ENCODE measurements around the gene SELENOV.

The SELENOV gene

DNA sequence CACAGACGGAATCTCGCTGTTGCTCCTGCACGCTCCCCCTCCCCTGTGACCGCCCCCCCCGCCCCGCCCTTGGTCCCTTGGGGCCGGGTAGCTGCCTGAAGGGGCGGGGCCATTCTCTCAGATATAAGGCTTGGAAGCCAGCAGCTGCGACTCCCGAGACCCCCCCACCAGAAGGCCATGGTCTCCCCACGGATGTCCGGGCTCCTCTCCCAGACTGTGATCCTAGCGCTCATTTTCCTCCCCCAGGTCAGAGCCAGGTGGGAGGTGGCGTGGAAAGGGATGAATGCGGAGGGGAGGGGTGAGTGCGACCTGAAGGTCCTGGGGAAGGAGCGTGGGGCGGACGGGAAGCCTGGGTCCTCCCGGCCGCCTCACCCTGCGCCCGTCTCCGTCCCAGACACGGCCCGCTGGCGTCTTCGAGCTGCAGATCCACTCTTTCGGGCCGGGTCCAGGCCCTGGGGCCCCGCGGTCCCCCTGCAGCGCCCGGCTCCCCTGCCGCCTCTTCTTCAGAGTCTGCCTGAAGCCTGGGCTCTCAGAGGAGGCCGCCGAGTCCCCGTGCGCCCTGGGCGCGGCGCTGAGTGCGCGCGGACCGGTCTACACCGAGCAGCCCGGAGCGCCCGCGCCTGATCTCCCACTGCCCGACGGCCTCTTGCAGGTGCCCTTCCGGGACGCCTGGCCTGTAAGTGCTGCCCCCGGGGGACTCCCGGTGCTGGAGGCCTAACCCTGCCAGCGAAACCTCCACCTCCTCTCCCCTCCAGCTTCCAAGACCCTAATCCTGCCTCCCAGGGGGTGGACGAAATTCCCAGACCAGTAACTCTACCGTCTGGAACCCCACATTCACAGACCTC is 15.9 kb upstream of the SELENOV start, which contains the start of gene DLL3:
DLL3 (plus strand) TSS at position 150 of the 845 bp plus-strand sequence; CDS start at position 178, 28 bp downstream.
- no peak for TF ChIP-seq JUND (IDR thresholded peaks at IDR 0.05; ENCODE audit: low read depth)
- DNase-seq (ENCODE audit: low read depth in 1 of 2, low spot score in 1 of 2) = no peak
- in situ Hi-C loops (cut with HindIII; ENCODE audit: low pct_unique_long_range_greater_than_20kb, low sequenced_read_pairs) = no loop called here

DNA sequence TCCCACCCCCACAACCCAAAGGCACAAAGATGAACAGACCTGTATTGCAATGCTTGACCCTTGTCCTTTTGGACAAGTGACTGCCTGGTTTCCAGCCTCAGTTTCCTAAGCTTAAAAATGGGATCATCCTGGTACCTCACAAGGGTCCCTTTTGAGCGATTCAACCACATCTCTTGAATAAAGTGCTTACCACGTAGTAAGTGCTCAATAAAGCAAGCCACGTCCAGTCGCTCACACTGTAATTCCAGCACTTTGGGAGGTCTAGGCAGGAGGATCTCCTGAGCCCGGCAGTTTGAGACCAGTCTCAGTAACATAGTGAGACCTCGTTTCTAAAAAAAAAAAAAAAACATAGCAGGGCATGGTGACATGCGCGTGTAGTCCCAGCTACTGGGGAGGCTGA is 15.0 kb upstream of the SELENOV start:
- in situ Hi-C loops (cut with HindIII; ENCODE audit: low pct_unique_long_range_greater_than_20kb, low sequenced_read_pairs) = no loop called here
- DNase-seq (ENCODE audit: low read depth in 1 of 2, low spot score in 1 of 2) = no peak
- no peak for TF ChIP-seq JUND (IDR thresholded peaks at IDR 0.05; ENCODE audit: low read depth)

DNA sequence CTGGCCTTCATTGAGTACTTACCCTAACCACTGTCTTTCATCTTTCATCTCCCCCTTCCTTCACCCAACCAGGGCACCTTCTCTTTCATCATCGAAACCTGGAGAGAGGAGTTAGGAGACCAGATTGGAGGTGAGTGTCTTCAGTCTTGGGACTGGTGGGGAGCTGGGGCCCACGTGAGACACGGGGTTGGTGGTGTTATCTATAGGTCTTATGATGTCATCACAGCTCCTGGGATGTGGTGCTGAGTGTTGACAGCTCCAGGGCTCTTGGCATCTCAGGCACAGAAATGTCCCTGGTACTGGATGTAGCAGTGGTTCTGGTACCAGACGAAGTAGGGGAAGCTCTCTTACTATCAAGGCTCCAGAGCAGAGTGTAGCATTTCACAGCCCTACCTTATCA is 14.4 kb upstream of the SELENOV start:
- no peak for DNase-seq (ENCODE audit: low read depth in 1 of 2, low spot score in 1 of 2)
- in situ Hi-C loops (cut with HindIII; ENCODE audit: low pct_unique_long_range_greater_than_20kb, low sequenced_read_pairs) = no loop called here
- no peak for TF ChIP-seq JUND (IDR thresholded peaks at IDR 0.05; ENCODE audit: low read depth)

DNA sequence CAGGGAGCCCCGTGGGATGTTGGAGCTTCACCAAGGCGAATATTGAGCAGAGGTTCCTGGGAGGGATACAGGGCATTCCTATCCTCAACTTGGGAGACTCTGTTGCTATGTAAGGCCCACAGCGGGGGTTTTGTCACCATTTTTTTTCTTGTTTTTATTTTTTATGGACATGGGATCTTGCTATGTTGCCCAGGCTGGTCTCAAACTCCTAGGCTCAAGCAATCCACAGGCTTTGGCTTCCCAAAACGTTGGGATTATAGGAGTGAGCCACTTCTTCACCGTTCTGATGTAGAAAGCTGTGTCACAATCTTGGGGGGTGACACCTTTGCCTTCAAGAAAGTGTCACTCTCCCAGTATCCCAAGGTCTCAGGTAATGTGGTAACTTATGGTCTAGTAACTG is 13.6 kb upstream of the SELENOV start:
- DNase-seq (ENCODE audit: low read depth in 1 of 2, low spot score in 1 of 2) = no peak
- in situ Hi-C loops (cut with HindIII; ENCODE audit: low pct_unique_long_range_greater_than_20kb, low sequenced_read_pairs) = no loop called here
- TF ChIP-seq JUND (IDR thresholded peaks at IDR 0.05; ENCODE audit: low read depth) = no peak

DNA sequence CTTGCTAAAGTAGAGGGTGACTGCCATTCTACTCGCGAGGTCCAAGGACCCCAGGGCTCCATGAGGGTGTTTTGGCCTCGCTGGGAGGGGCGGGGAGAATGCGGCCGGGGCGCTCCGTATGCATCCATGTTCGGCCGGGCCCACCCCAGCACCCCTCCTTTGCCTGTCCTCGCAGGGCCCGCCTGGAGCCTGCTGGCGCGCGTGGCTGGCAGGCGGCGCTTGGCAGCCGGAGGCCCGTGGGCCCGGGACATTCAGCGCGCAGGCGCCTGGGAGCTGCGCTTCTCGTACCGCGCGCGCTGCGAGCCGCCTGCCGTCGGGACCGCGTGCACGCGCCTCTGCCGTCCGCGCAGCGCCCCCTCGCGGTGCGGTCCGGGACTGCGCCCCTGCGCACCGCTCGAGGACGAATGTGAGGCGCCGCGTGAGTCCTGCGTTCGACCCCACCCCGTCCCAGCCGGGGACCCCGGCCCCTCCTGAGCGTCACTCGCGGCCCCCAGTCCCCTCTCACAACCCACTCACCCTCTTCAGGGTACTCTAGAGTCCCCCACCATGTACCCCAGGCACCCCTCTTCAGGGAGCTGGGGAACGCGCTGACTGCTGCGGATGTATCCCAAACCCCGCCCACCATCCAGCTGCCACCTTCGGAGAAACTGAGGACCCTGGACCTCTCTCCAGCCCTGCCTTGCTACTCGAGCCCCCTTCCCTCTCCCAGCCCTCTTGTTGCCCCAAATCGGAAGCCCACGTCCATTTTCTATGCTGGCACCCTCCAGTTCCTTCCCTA is 12.1 kb upstream of the SELENOV start:
- in situ Hi-C loops (cut with HindIII; ENCODE audit: low pct_unique_long_range_greater_than_20kb, low sequenced_read_pairs) = no loop called here
- TF ChIP-seq JUND (IDR thresholded peaks at IDR 0.05; ENCODE audit: low read depth) = no peak
- DNase-seq (ENCODE audit: low read depth in 1 of 2, low spot score in 1 of 2) = no peak

DNA sequence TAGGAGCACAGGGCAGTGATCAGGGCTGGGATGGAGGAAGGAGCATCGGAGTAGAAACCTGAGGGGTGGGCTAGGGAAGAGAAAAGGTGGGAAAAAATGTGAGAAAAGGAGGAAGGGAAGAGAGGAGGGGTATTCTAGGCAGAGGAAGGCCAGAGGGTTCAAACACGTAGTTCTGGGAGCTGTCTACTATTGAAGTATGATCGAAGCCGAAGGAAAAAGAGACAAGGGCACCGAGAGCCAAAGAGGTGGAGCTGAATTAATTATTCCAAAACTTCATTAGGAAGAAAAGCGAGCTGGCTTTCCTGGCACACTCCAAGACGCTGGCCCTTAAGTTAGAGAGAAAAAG is 8.4 kb upstream of the SELENOV start:
- in situ Hi-C loops (cut with HindIII; ENCODE audit: low pct_unique_long_range_greater_than_20kb, low sequenced_read_pairs) = no loop called here
- DNase-seq (ENCODE audit: low read depth in 1 of 2, low spot score in 1 of 2) = no peak

DNA sequence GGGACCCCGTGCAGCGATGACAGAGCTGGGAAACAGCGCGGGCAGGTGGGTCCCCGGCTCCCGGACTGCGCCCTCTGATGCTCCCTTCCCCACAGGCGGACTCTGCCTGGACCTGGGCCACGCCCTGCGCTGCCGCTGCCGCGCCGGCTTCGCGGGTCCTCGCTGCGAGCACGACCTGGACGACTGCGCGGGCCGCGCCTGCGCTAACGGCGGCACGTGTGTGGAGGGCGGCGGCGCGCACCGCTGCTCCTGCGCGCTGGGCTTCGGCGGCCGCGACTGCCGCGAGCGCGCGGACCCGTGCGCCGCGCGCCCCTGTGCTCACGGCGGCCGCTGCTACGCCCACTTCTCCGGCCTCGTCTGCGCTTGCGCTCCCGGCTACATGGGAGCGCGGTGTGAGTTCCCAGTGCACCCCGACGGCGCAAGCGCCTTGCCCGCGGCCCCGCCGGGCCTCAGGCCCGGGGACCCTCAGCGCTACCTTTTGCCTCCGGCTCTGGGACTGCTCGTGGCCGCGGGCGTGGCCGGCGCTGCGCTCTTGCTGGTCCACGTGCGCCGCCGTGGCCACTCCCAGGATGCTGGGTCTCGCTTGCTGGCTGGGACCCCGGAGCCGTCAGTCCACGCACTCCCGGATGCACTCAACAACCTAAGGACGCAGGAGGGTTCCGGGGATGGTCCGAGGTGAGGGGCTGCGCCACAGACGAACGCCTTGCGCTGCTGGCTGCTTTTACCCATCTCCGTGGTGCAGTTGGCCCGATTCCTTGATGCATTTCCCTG is 7.8 kb upstream of the SELENOV start:
- TF ChIP-seq JUND (IDR thresholded peaks at IDR 0.05; ENCODE audit: low read depth) = no peak
- no peak for DNase-seq (ENCODE audit: low read depth in 1 of 2, low spot score in 1 of 2)
- in situ Hi-C loops (cut with HindIII; ENCODE audit: low pct_unique_long_range_greater_than_20kb, low sequenced_read_pairs) = no loop called here

More for the DNA sequence above, 8.4 kb upstream of the SELENOV start:
- TF ChIP-seq JUND (IDR thresholded peaks at IDR 0.05; ENCODE audit: low read depth) = no peak

DNA sequence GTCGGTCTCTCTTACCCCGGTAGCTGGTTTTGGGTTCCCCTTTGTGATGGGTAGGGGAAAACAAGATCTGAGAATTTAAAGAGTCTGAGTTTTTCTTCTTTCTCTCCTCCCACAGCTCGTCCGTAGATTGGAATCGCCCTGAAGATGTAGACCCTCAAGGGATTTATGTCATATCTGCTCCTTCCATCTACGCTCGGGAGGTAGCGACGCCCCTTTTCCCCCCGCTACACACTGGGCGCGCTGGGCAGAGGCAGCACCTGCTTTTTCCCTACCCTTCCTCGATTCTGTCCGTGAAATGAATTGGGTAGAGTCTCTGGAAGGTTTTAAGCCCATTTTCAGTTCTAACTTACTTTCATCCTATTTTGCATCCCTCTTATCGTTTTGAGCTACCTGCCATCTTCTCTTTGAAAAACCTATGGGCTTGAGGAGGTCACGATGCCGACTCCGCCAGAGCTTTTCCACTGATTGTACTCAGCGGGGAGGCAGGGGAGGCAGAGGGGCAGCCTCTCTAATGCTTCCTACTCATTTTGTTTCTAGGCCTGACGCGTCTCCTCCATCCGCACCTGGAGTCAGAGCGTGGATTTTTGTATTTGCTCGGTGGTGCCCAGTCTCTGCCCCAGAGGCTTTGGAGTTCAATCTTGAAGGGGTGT is 7.1 kb upstream of the SELENOV start:
- TF ChIP-seq JUND (IDR thresholded peaks at IDR 0.05; ENCODE audit: low read depth) = no peak
- in situ Hi-C loops (cut with HindIII; ENCODE audit: low pct_unique_long_range_greater_than_20kb, low sequenced_read_pairs) = no loop called here
- DNase-seq (ENCODE audit: low read depth in 1 of 2, low spot score in 1 of 2) = no peak

DNA sequence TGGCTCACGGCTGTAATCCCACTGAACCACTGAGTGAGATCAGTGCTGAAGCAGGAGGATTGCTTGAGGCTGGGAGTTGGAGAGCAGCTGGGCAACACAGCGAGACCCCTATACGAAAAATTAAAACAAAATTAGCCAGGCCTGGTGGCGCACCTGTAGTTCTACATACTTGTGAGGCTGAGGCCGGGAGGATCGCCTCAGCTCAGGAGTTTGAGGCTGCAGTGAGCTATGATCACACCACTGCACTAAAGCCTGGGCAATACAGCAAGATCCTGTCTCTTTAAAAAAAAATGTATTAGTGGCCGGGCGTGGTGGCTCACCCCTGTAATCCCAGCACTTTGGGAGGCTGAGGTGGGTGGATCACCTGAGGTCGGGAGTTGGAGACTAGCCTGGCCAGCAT is 6.3 kb upstream of the SELENOV start:
- in situ Hi-C loops (cut with HindIII; ENCODE audit: low pct_unique_long_range_greater_than_20kb, low sequenced_read_pairs) = no loop called here
- DNase-seq (ENCODE audit: low read depth in 1 of 2, low spot score in 1 of 2) = no peak
- no peak for TF ChIP-seq JUND (IDR thresholded peaks at IDR 0.05; ENCODE audit: low read depth)

DNA sequence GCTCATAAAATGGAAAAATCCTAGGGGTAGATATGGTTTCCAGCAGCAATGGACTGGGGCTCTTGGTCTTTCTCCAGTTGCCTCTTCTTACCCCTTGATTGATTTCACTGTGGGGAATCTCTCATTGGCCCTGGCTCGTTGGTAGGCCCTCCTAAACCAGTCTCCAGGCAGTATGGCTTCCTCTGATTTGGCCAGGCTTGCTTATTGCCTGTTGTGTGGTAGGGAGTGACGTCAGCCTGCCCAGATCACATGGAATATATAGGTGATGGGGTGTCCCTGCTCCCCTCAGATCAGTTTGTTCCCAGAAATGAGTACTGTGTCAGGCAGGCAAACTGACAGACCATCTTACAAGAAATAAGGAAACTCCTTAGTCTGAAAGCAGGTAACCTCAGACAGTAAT is 5.7 kb upstream of the SELENOV start:
- in situ Hi-C loops (cut with HindIII; ENCODE audit: low pct_unique_long_range_greater_than_20kb, low sequenced_read_pairs) = no loop called here
- DNase-seq (ENCODE audit: low read depth in 1 of 2, low spot score in 1 of 2) = no peak
- TF ChIP-seq JUND (IDR thresholded peaks at IDR 0.05; ENCODE audit: low read depth) = no peak

DNA sequence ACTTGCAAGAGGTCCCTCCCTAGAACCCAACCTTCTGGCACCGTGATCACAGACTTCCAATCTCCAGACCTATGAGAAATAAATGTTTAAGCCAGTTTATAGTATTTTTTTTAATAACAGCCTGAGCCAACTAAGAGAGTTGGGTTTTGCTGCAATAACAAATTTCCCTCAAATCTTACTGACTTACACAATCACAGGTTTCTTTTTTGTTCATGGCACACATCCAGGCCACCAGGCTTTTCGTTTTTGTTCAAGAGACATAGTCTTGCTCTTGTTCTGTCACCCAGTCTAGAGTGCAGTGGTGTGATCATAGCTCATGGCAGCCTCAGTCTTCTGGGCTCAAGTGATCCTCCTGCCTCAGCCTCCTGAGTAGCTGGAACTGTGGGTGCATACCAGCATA is 2.0 kb upstream of the SELENOV start:
- DNase-seq (ENCODE audit: low read depth in 1 of 2, low spot score in 1 of 2) = no peak
- TF ChIP-seq JUND (IDR thresholded peaks at IDR 0.05; ENCODE audit: low read depth) = no peak
- in situ Hi-C loops (cut with HindIII; ENCODE audit: low pct_unique_long_range_greater_than_20kb, low sequenced_read_pairs) = no loop called here

DNA sequence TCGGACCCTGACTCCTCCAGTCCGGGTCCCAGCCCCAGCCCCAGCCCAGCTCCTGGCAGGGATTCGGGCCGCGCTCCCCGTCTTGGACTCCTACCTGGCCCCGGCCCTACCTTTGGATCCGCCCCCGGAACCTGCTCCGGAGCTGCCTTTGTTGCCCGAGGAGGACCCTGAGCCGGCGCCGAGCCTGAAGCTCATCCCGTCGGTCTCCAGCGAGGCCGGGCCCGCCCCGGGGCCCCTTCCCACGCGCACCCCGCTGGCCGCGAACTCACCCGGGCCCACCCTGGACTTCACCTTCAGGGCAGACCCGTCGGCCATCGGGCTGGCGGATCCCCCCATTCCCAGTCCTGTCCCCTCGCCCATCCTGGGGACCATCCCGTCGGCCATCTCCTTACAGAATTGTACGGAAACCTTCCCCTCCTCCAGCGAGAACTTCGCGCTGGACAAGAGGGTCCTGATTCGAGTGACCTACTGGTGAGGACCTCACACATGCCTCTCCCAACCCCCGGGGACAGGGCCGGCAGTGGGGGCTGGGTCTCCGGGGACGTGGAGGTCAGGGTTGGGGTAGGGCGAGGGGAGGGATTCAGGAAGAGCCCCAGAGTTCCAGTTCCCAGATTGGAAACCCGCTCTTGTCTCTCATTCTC is 732 bp downstream of the SELENOV start:
- DNase-seq (ENCODE audit: low read depth in 1 of 2, low spot score in 1 of 2) = no peak
- in situ Hi-C loops (cut with HindIII; ENCODE audit: low pct_unique_long_range_greater_than_20kb, low sequenced_read_pairs) = no loop called here
- no peak for TF ChIP-seq JUND (IDR thresholded peaks at IDR 0.05; ENCODE audit: low read depth)

Measured in T47D (cell line).